GM23338 (cell line): ENCODE measurements around the gene CPSF7.

Experiments used
- CTCF ChIP-seq, 2 experiments: fragments of 200-600 bp in 1 of 2; sonication (generic) in 1 of 2; conservative IDR thresholded peaks; 2 replicates each; pipeline versions ENCODE4 v1.5.1 to v1.6.1; 2016 to 2017; ENCODE audit warnings: antibody characterized with exemption in 2 of 2, low read depth in 2 of 2, mild to moderate bottlenecking in 2 of 2, moderate library complexity in 1 of 2
- EZH2 ChIP-seq: fragments of 200-600 bp; sonication (generic); IDR thresholded peaks from one replicate; pipeline ENCODE4 v1.8.0; 2017; ENCODE audit warnings: antibody characterized with exemption, mild to moderate bottlenecking, low read depth; ENCODE audit not compliant: unreplicated experiment
- EZH2phosphoT487 ChIP-seq: fragments of 200-600 bp; sonication (generic); IDR thresholded peaks from one replicate; pipeline ENCODE4 v1.8.1; 2018; ENCODE audit warnings: antibody characterized with exemption; ENCODE audit not compliant: unreplicated experiment
- JUNB ChIP-seq: IDR thresholded peaks from one replicate; pipeline ENCODE4 v1.6.1; 2016; ENCODE audit warnings: antibody characterized with exemption; ENCODE audit not compliant: unreplicated experiment
- POLR2AphosphoS5 ChIP-seq: IDR thresholded peaks from 2 replicates; pipeline ENCODE4 v1.6.1; 2016; ENCODE audit warnings: antibody characterized with exemption, low read depth
- REST ChIP-seq: IDR thresholded peaks from one replicate; pipeline ENCODE4 v1.6.1; 2018; ENCODE audit warnings: antibody characterized with exemption; ENCODE audit not compliant: unreplicated experiment
- ZNF331 ChIP-seq: fragments of 250-450 bp; sonication (Bioruptor Pico); IDR thresholded peaks from 2 replicates; pipeline ENCODE4 v1.5.0; 2020; ENCODE audit warnings: low read depth, mild to moderate bottlenecking, moderate library complexity

- TF ChIP-seq ZNF331 (no peak), CTCF (conservative IDR thresholded peaks at IDR 0.05; ENCODE audit: low read depth in 2 of 2) (no peak), POLR2AphosphoS5 (no peak), EZH2phosphoT487 (no peak), EZH2 (no peak), REST (no peak), JUNB (no peak)
These were observed 72.4 kb downstream of the CPSF7 start for GRCh38 chr11:61357233-61357893.
